HepG2 (cell line): ENCODE results near the gene STK40. TPM values are rescaled to one million over a fixed set of nuclear protein-coding genes. Genes with fewer than 3 reads are reported as not detected.
A peak's percentile ranks its signal among the peaks of the same experiment; 100 is the strongest.

ENCODE experiments used
- EED ChIP-seq: sonication (generic); formaldehyde crosslinking; IDR thresholded peaks from 2 replicates; pipeline ENCODE4 v1.5.0; 2020; ENCODE audit warnings: mild to moderate bottlenecking, missing genetic modification reagents
- KLF15 ChIP-seq: sonication (generic); formaldehyde crosslinking; IDR thresholded peaks from 2 replicates; pipeline ENCODE4 v1.8.1; 2023; ENCODE audit warnings: borderline replicate concordance, mild to moderate bottlenecking, inconsistent platforms, missing genetic modification reagents, mixed read lengths
- NR2F6 ChIP-seq, 2 experiments: IDR thresholded peaks; 2 replicates each; pipeline ENCODE4 v1.6.1; 2016; ENCODE audit warnings: antibody characterized with exemption in 1 of 2, mild to moderate bottlenecking in 1 of 2
- PRPF4 ChIP-seq: fragments of 200-400 bp; formaldehyde crosslinking; IDR thresholded peaks from 2 replicates; pipeline ENCODE4 v1.6.1; 2016; ENCODE audit warnings: low read length, low read depth; ENCODE audit not compliant: poor library complexity, severe bottlenecking
- SNAPC2 ChIP-seq: sonication (generic); formaldehyde crosslinking; IDR thresholded peaks from 2 replicates; pipeline ENCODE4 v1.8.1; 2022; ENCODE audit warnings: mild to moderate bottlenecking, missing genetic modification reagents
- SRSF9 ChIP-seq: fragments of 200-400 bp; formaldehyde crosslinking; IDR thresholded peaks from 2 replicates; pipeline ENCODE4 v1.6.1; 2018; ENCODE audit warnings: borderline replicate concordance, mild to moderate bottlenecking, low read depth, low read length; ENCODE audit not compliant: insufficient read depth, poor library complexity, severe bottlenecking
- TAF1 ChIP-seq: sonication (generic); formaldehyde crosslinking; IDR thresholded peaks from 2 replicates; pipeline ENCODE4 v1.4.0; 2020; ENCODE audit warnings: missing genetic modification reagents
- TCF7L2 ChIP-seq: IDR thresholded peaks from 2 replicates; pipeline ENCODE4 v1.6.1; 2011; ENCODE audit warnings: mild to moderate bottlenecking, low read depth, low read length, moderate library complexity
- THYN1 ChIP-seq: sonication (generic); formaldehyde crosslinking; IDR thresholded peaks from 2 replicates; pipeline ENCODE4 v1.8.1; 2023; ENCODE audit warnings: low read depth, mild to moderate bottlenecking, moderate library complexity, missing genetic modification reagents, borderline replicate concordance
- TP53 ChIP-seq: sonication (generic); formaldehyde crosslinking; conservative IDR thresholded peaks from 2 replicates; pipeline ENCODE4 v1.4.0; 2020; ENCODE audit warnings: missing genetic modification reagents
- ZFX ChIP-seq: sonication (generic); formaldehyde crosslinking; IDR thresholded peaks from 2 replicates; pipeline ENCODE4 v1.4.0; 2020; ENCODE audit warnings: mild to moderate bottlenecking, low read depth, missing genetic modification reagents, moderate library complexity
- ZKSCAN1 ChIP-seq: fragments of 150-350 bp; IDR thresholded peaks from 2 replicates; pipeline ENCODE4 v1.6.1; 2014; ENCODE audit warnings: low read length
- ZNF496 ChIP-seq: sonication (generic); formaldehyde crosslinking; IDR thresholded peaks from 2 replicates; pipeline ENCODE4 v1.8.1; 2023; ENCODE audit warnings: mild to moderate bottlenecking, moderate library complexity, missing genetic modification reagents; ENCODE audit not compliant: insufficient replicate concordance
- ZNF530 ChIP-seq: sonication (generic); formaldehyde crosslinking; IDR thresholded peaks from 2 replicates; pipeline ENCODE4 v1.5.0; 2020; ENCODE audit warnings: low read depth, mild to moderate bottlenecking, missing genetic modification reagents
- ZNF569 ChIP-seq: sonication (generic); formaldehyde crosslinking; IDR thresholded peaks from 2 replicates; pipeline ENCODE4 v1.5.0; 2020; ENCODE audit warnings: mild to moderate bottlenecking, missing genetic modification reagents, moderate library complexity, borderline replicate concordance
- ZNF615 ChIP-seq: sonication (generic); formaldehyde crosslinking; IDR thresholded peaks from 2 replicates; pipeline ENCODE4 v1.5.0; 2020; ENCODE audit warnings: mild to moderate bottlenecking, missing genetic modification reagents, borderline replicate concordance
- polyA plus RNA-seq, 8 experiments: library from polyadenylated mRNA; depleted of rRNA in 3 of 8; stranded (reverse) in 7 of 8; unstranded in 1 of 8; fragments of >200 nt; fragmentation: Illumina TruSeq in 4 of 8; extraction: Trizol in 4 of 8; gene quantifications; 2 replicates each; pipeline versions ENCODE4 v1.2.1 to v1.2.3, GENCODE V29; 2011 to 2016; ENCODE audit warnings: low read depth in 4 of 8, missing spikeins in 1 of 8, mixed read lengths in 1 of 8; ENCODE audit not compliant: insufficient read depth in 1 of 8
- total RNA-seq, 5 experiments: library from RNA; depleted of rRNA; stranded (reverse); fragments of >200 nt; fragmentation: Illumina TruSeq; extraction: Trizol; gene quantifications; 2 replicates each; pipeline ENCODE4 v1.2.3, GENCODE V29; 2016; ENCODE audit warnings: low read depth in 1 of 5
- TF ChIP-seq, protein P1 (sequence below): sonication (generic); formaldehyde crosslinking; IDR thresholded peaks from 2 replicates; pipeline ENCODE4 v1.4.0; 2020; ENCODE audit warnings: missing genetic modification reagents, mild to moderate bottlenecking, borderline replicate concordance
- TF ChIP-seq, protein P2 (sequence below): sonication (generic); formaldehyde crosslinking; IDR thresholded peaks from 2 replicates; pipeline ENCODE4 v1.4.0; 2020; ENCODE audit warnings: missing genetic modification reagents, borderline replicate concordance
- TF ChIP-seq, protein P3 (sequence below): sonication (generic); formaldehyde crosslinking; conservative IDR thresholded peaks from 2 replicates; pipeline ENCODE4 v1.8.0; 2022; ENCODE audit warnings: missing genetic modification reagents
- TF ChIP-seq, protein P4 (sequence below): sonication (generic); formaldehyde crosslinking; IDR thresholded peaks from 2 replicates; pipeline ENCODE4 v1.4.0; 2020; ENCODE audit warnings: missing genetic modification reagents
- TF ChIP-seq, protein P5 (sequence below): IDR thresholded peaks from 2 replicates; pipeline ENCODE4 v1.6.1; 2016

Gene STK40
- total and polyA plus RNA-seq, 2 of the 13 experiments (the other 11 are each of a cell fraction or from before 2014, with no cell fraction given) = 33.8 to 35.1 TPM

DNA sequence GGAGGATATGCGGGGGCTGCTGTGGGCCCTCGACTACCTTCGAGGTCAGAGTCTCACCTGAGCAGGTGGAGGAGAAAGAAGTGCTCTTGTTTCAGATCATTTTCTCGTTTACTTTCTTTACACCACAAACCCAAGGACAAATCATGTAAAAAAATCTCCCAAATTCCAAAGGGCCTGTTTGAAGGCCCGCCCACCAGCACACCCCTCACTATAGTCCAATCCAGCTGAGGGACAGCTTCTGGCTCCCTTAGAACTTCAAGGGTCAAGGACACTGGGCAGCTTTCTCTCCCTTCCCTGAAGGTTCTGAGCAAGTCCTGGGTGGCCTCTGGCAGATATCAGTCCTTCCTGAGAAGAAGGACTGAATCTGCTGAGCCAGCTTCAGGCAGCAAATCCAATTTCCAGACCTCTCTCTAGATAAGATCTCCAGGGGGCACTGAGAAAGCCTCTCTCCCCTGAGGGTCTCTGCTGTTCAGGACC lies 5.5 kb downstream of the STK40 start (continued):
- TF ChIP-seq, protein P1, sequence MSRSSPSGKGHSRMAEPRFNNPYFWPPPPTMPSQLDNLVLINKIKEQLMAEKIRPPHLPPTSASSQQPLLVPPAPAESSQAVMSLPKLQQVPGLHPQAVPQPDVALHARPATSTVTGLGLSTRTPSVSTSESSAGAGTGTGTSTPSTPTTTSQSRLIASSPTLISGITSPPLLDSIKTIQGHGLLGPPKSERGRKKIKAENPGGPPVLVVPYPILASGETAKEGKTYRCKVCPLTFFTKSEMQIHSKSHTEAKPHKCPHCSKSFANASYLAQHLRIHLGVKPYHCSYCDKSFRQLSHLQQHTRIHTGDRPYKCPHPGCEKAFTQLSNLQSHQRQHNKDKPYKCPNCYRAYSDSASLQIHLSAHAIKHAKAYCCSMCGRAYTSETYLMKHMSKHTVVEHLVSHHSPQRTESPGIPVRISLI (CRISPR knock-in tag) = peak; percentile 80; the same call in 1 of the 2 replicates
- TF ChIP-seq, protein P2, sequence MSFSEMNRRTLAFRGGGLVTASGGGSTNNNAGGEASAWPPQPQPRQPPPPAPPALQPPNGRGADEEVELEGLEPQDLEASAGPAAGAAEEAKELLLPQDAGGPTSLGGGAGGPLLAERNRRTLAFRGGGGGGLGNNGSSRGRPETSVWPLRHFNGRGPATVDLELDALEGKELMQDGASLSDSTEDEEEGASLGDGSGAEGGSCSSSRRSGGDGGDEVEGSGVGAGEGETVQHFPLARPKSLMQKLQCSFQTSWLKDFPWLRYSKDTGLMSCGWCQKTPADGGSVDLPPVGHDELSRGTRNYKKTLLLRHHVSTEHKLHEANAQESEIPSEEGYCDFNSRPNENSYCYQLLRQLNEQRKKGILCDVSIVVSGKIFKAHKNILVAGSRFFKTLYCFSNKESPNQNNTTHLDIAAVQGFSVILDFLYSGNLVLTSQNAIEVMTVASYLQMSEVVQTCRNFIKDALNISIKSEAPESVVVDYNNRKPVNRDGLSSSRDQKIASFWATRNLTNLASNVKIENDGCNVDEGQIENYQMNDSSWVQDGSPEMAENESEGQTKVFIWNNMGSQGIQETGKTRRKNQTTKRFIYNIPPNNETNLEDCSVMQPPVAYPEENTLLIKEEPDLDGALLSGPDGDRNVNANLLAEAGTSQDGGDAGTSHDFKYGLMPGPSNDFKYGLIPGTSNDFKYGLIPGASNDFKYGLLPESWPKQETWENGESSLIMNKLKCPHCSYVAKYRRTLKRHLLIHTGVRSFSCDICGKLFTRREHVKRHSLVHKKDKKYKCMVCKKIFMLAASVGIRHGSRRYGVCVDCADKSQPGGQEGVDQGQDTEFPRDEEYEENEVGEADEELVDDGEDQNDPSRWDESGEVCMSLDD (CRISPR knock-in tag) = no peak
- TF ChIP-seq KLF15 (CRISPR knock-in tag) (peak; percentile 90; the same call in 1 of the 2 replicates), ZNF530 (CRISPR knock-in tag) (no peak), EED (CRISPR knock-in tag) (no peak), TAF1 (CRISPR knock-in tag) (no peak), SNAPC2 (CRISPR knock-in tag) (no peak), ZFX (CRISPR knock-in tag) (no peak), THYN1 (CRISPR knock-in tag) (no peak), TP53 (CRISPR knock-in tag) (no peak), ZKSCAN1 (no peak), ZNF569 (CRISPR knock-in tag) (no peak), SRSF9 (no peak), TCF7L2 (no peak), PRPF4 (no peak), NR2F6 (IDR thresholded peaks at IDR 0.05) (peak; percentile 70), NR2F6 (CRISPR knock-in tag; IDR thresholded peaks at IDR 0.05) (peak; percentile 72; the same call in 1 of the 2 replicates), ZNF615 (no peak), ZNF496 (CRISPR knock-in tag) (no peak)
- TF ChIP-seq, protein P3, sequence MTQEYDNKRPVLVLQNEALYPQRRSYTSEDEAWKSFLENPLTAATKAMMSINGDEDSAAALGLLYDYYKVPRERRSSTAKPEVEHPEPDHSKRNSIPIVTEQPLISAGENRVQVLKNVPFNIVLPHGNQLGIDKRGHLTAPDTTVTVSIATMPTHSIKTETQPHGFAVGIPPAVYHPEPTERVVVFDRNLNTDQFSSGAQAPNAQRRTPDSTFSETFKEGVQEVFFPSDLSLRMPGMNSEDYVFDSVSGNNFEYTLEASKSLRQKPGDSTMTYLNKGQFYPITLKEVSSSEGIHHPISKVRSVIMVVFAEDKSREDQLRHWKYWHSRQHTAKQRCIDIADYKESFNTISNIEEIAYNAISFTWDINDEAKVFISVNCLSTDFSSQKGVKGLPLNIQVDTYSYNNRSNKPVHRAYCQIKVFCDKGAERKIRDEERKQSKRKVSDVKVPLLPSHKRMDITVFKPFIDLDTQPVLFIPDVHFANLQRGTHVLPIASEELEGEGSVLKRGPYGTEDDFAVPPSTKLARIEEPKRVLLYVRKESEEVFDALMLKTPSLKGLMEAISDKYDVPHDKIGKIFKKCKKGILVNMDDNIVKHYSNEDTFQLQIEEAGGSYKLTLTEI = no peak
- TF ChIP-seq, protein P4, sequence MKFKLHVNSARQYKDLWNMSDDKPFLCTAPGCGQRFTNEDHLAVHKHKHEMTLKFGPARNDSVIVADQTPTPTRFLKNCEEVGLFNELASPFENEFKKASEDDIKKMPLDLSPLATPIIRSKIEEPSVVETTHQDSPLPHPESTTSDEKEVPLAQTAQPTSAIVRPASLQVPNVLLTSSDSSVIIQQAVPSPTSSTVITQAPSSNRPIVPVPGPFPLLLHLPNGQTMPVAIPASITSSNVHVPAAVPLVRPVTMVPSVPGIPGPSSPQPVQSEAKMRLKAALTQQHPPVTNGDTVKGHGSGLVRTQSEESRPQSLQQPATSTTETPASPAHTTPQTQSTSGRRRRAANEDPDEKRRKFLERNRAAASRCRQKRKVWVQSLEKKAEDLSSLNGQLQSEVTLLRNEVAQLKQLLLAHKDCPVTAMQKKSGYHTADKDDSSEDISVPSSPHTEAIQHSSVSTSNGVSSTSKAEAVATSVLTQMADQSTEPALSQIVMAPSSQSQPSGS = no peak
- TF ChIP-seq, protein P5, sequence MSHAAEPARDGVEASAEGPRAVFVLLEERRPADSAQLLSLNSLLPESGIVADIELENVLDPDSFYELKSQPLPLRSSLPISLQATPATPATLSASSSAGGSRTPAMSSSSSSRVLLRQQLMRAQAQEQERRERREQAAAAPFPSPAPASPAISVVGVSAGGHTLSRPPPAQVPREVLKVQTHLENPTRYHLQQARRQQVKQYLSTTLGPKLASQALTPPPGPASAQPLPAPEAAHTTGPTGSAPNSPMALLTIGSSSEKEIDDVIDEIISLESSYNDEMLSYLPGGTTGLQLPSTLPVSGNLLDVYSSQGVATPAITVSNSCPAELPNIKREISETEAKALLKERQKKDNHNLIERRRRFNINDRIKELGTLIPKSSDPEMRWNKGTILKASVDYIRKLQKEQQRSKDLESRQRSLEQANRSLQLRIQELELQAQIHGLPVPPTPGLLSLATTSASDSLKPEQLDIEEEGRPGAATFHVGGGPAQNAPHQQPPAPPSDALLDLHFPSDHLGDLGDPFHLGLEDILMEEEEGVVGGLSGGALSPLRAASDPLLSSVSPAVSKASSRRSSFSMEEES (CRISPR knock-in tag) = no peak
